GM23248 (cell line): ENCODE measurements around the gene WIPI1. TPM values are rescaled to one million over a fixed set of nuclear protein-coding genes. Genes with fewer than 3 reads are reported as not detected.

ENCODE experiments used
- DNase-seq: peaks from one replicate; pipeline ENCODE4 v3.0.0-alpha.2; 2015
- H2AFZ ChIP-seq: fragments of 200-600 bp; sonication (generic); 2 replicates; pipeline ENCODE4 v1.6.1; 2016; ENCODE audit warnings: antibody characterized with exemption
- H3F3A ChIP-seq: fragments of 200-600 bp; sonication (generic); 2 replicates; pipeline ENCODE4 v1.6.1; 2016; ENCODE audit warnings: mild to moderate bottlenecking, antibody characterized with exemption, mixed run types; ENCODE audit not compliant: insufficient read depth
- H3K27ac ChIP-seq: fragments of 200-600 bp; sonication (generic); 2 replicates; pipeline ENCODE4 v1.5.1; 2016; ENCODE audit warnings: mild to moderate bottlenecking
- H3K27me3 ChIP-seq: fragments of 200-600 bp; sonication (generic); replicated peaks from 2 replicates; pipeline ENCODE4 v1.6.1; 2016; ENCODE audit warnings: mild to moderate bottlenecking; ENCODE audit not compliant: insufficient read depth
- H3K36me3 ChIP-seq: fragments of 200-600 bp; sonication (generic); 2 replicates; pipeline ENCODE4 v1.6.1; 2016; ENCODE audit warnings: low read depth, mild to moderate bottlenecking
- H3K4me1 ChIP-seq: fragments of 200-600 bp; sonication (generic); 2 replicates; pipeline ENCODE4 v1.6.1; 2016; ENCODE audit warnings: mild to moderate bottlenecking; ENCODE audit not compliant: insufficient read depth
- H3K4me2 ChIP-seq: fragments of 200-600 bp; sonication (generic); one replicate; pipeline ENCODE4 v1.6.1; 2016; ENCODE audit warnings: mild to moderate bottlenecking; ENCODE audit not compliant: unreplicated experiment
- H3K4me3 ChIP-seq: fragments of 200-600 bp; sonication (generic); 2 replicates; pipeline ENCODE4 v1.5.1; 2016; ENCODE audit warnings: mild to moderate bottlenecking
- H3K79me2 ChIP-seq: fragments of 200-600 bp; sonication (generic); 2 replicates; pipeline ENCODE4 v1.6.1; 2016; ENCODE audit warnings: mild to moderate bottlenecking; ENCODE audit not compliant: insufficient read depth
- H3K9ac ChIP-seq: fragments of 200-600 bp; sonication (generic); 2 replicates; pipeline ENCODE4 v1.6.1; 2016; ENCODE audit warnings: mild to moderate bottlenecking
- H3K9me2 ChIP-seq: fragments of 200-600 bp; sonication (generic); 2 replicates; pipeline ENCODE4 v1.6.1; 2016; ENCODE audit warnings: mixed run types, mild to moderate bottlenecking, moderate library complexity; ENCODE audit not compliant: insufficient read depth
- H3K9me3 ChIP-seq: fragments of 200-600 bp; sonication (generic); one replicate; pipeline ENCODE4 v1.6.1; 2017; ENCODE audit warnings: low read depth
- H4K20me1 ChIP-seq: fragments of 200-600 bp; sonication (generic); 2 replicates; pipeline ENCODE4 v1.6.0; 2016; ENCODE audit not compliant: insufficient read depth
- EZH2 ChIP-seq: fragments of 200-600 bp; sonication (generic); IDR thresholded peaks from 2 replicates; pipeline ENCODE4 v1.6.1; 2018; ENCODE audit warnings: antibody characterized with exemption, mild to moderate bottlenecking; ENCODE audit not compliant: insufficient read depth, poor library complexity, severe bottlenecking
- EZH2phosphoT487 ChIP-seq: fragments of 200-600 bp; sonication (generic); IDR thresholded peaks from 2 replicates; pipeline ENCODE4 v1.6.1; 2018; ENCODE audit warnings: antibody characterized with exemption, moderate library complexity, mild to moderate bottlenecking, low read depth; ENCODE audit not compliant: insufficient read depth
- WGBS, 2 experiments: methylation state at CpG; one replicate each; pipeline ENCODE4 v1.1.6; 2015 to 2017; ENCODE audit warnings: low lambda C conversion rate in 2 of 2, low coverage in 1 of 2; ENCODE audit errors: missing lambda C conversion rate in 2 of 2; 5-methylcytosine and 5-hydroxymethylcytosine counted together
- in situ Hi-C: fragments of 300-500 bp; cut with MboI; formaldehyde crosslinking; loops from 2 replicates; pipeline ENCODE4 v1.15.0; 2020
- polyA plus RNA-seq: library from polyadenylated mRNA; unstranded; fragments of >200 nt; fragmentation: Nextera tagmentation; extraction: Ambion mirVana; gene quantifications from 2 replicates; pipeline ENCODE4 v1.2.1, GENCODE V29; 2016
- total RNA-seq: library from RNA; depleted of rRNA; stranded (reverse); fragments of >200 nt; shearing (Covaris generic); gene quantifications from 2 replicates; pipeline ENCODE4 v1.2.3, GENCODE V29; 2014

WIPI1 gene
- total and polyA plus RNA-seq, 2 experiments from 2014 or later: 82.0 to 99.1 TPM

- in situ Hi-C loops: no loop called here
- no peaks in the 10 kb centered on the region for H3K9me3 ChIP-seq
- no peak overlapping the region for H3K4me3 ChIP-seq
- peaks cover 54% of the 10 kb centered on the region for H3K79me2 ChIP-seq
- WGBS, 2 experiments: 67 to 74% methylated on average over 6 of the region's 6 CpGs
- DNase-seq: no peak
- H3F3A ChIP-seq: peaks cover 29% of the 10 kb centered on the region
- no peak for TF ChIP-seq EZH2
- no peak for TF ChIP-seq EZH2phosphoT487
- H3K4me1 ChIP-seq: peaks cover 16% of the 10 kb centered on the region
- H3K36me3 ChIP-seq: peaks cover 48% of the 10 kb centered on the region
- H2AFZ ChIP-seq: no peak overlapping the region
- H3K9ac ChIP-seq: no peak overlapping the region
- no peak overlapping the region for H3K27ac ChIP-seq
- H4K20me1 ChIP-seq: 0 out of 2 replicates have a peak, but pooled peaks cover 3% of the 10 kb centered on the region
- H3K9me2 ChIP-seq: no peaks in the 10 kb centered on the region
- no peaks in the 10 kb centered on the region for H3K27me3 ChIP-seq
- no peak overlapping the region for H3K4me2 ChIP-seq
Measured at GRCh38 chr17:68452724-68453290, 4.5 kb downstream of the WIPI1 start.

DNA sequence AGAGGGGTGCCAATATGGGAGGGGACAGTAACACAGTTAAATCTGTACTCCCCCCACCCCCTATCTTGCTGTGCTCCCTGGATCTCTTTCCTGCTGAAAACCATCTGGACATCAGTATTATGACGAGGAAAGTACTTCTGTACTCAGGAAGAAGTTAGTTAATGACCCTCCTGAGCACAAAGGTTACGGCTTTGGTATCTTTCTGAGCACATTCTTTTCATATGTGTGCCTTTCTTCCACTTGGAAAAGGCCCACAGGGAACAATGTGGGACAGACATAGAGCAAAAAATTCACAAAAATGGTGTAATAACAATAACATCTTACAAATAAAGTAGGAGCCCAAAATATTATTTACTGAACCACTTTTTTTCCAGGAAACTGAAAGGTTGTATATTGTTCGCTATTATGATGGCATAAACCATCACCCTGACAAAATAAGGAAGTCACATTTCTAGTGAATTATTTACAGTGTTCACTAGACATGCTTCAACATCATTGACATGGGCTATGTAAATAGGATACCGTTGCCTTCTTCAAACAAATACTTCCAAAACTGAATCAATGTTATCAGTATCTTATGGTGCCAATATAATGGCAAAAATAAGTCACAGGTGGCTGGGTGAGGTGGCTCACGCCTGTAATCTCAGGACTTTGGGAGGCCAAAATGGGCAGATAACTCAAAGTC is 5.5 kb downstream of the WIPI1 start:
- no peak overlapping the region for H3K4me2 ChIP-seq
- H3K9ac ChIP-seq: no peak overlapping the region
- peaks cover 29% of the 10 kb centered on the region for H3F3A ChIP-seq
- 95 to 97% methylated on average over 5 of the region's 5 CpGs for WGBS, 2 experiments
- no peak overlapping the region for H3K4me3 ChIP-seq
- H3K36me3 ChIP-seq: peaks cover 52% of the 10 kb centered on the region
- TF ChIP-seq EZH2 (no peak), EZH2phosphoT487 (no peak)
- no peaks in the 10 kb centered on the region for H3K27me3 ChIP-seq
- no peak for DNase-seq
- H3K27ac ChIP-seq: no peak overlapping the region
- H3K4me1 ChIP-seq: peaks cover 16% of the 10 kb centered on the region
- H4K20me1 ChIP-seq: 0 out of 2 replicates have a peak, but pooled peaks cover 3% of the 10 kb centered on the region
- in situ Hi-C loops: no loop called here
- no peak overlapping the region for H2AFZ ChIP-seq
- H3K79me2 ChIP-seq: peaks cover 54% of the 10 kb centered on the region
- no peaks in the 10 kb centered on the region for H3K9me3 ChIP-seq
- no peaks in the 10 kb centered on the region for H3K9me2 ChIP-seq

- H3K4me2 ChIP-seq: no peak overlapping the region
- no peak overlapping the region for H3K27ac ChIP-seq
- H3K9me3 ChIP-seq: no peaks in the 10 kb centered on the region
- peaks cover 16% of the 10 kb centered on the region for H3K4me1 ChIP-seq
- H2AFZ ChIP-seq: no peak overlapping the region
- peaks cover 21% of the 10 kb centered on the region for H3F3A ChIP-seq
- no peaks in the 10 kb centered on the region for H3K9me2 ChIP-seq
- WGBS, 2 experiments: 88 to 92% methylated on average over 14 of the region's 14 CpGs
- TF ChIP-seq EZH2 (no peak), EZH2phosphoT487 (no peak)
- H3K27me3 ChIP-seq: no peaks in the 10 kb centered on the region
- DNase-seq: no peak
- H3K36me3 ChIP-seq: peaks cover 62% of the 10 kb centered on the region
- H3K4me3 ChIP-seq: no peak overlapping the region
- H3K9ac ChIP-seq: no peak overlapping the region
- in situ Hi-C loops: no loop called here
- peaks cover 54% of the 10 kb centered on the region for H3K79me2 ChIP-seq
- H4K20me1 ChIP-seq: 0 out of 2 replicates have a peak, but pooled peaks cover 3% of the 10 kb centered on the region
Measured at GRCh38 chr17:68450801-68451200, 6.5 kb downstream of the WIPI1 start.

DNA sequence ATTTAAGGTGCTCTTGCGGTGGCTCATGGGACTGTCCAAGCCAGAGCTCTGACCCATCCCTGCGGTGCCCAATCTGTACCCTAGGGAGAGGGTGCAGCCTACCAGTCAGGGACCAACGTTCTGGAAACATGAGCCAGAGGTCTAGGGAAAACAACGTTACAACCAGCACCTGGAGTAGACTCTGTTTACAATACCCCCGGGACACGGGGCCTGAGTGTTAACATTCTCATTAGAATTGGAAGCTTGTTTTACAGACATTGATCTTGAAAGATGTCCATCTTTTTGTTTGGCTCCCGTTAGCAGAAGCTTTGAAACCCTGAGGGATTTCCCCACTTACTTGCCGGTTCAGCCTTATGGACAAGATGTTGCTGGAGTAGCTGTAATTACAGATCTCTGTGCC is 6.9 kb downstream of the WIPI1 start:
- H3K27ac ChIP-seq: no peak overlapping the region
- H3K9me2 ChIP-seq: no peaks in the 10 kb centered on the region
- no peak overlapping the region for H3K4me2 ChIP-seq
- no peaks in the 10 kb centered on the region for H3K27me3 ChIP-seq
- H3K36me3 ChIP-seq: peaks cover 65% of the 10 kb centered on the region
- in situ Hi-C loops: no loop called here
- H4K20me1 ChIP-seq: 0 out of 2 replicates have a peak, but pooled peaks cover 3% of the 10 kb centered on the region
- H3K79me2 ChIP-seq: peaks cover 54% of the 10 kb centered on the region
- no peaks in the 10 kb centered on the region for H3K9me3 ChIP-seq
- H3F3A ChIP-seq: peaks cover 17% of the 10 kb centered on the region
- no peak for DNase-seq
- peaks cover 12% of the 10 kb centered on the region for H3K4me1 ChIP-seq
- TF ChIP-seq EZH2 (no peak), EZH2phosphoT487 (no peak)
- WGBS, 2 experiments: 79 to 82% methylated on average over 8 of the region's 8 CpGs
- H2AFZ ChIP-seq: no peak overlapping the region
- no peak overlapping the region for H3K4me3 ChIP-seq
- no peak overlapping the region for H3K9ac ChIP-seq
